WERI-Rb-1 (cell line): ENCODE results near the gene ANKRD33.

Source experiments
- DNase-seq: peaks from one replicate; pipeline ENCODE4 v3.0.0-alpha.2; 2020
- H3K27ac ChIP-seq: fragments of 250-450 bp; sonication (Bioruptor Pico); 2 replicates; pipeline ENCODE4 v1.5.1; 2020; ENCODE audit warnings: mild to moderate bottlenecking, moderate library complexity
- H3K27me3 ChIP-seq: fragments of 250-450 bp; sonication (Bioruptor Pico); 2 replicates; pipeline ENCODE4 v1.5.1; 2021; ENCODE audit warnings: mild to moderate bottlenecking, low read depth, moderate library complexity; ENCODE audit not compliant: insufficient read depth, severe bottlenecking
- H3K36me3 ChIP-seq: fragments of 250-450 bp; sonication (Bioruptor Pico); 2 replicates; pipeline ENCODE4 v1.5.1; 2020; ENCODE audit warnings: mild to moderate bottlenecking, moderate library complexity
- H3K4me3 ChIP-seq: 2 replicates; pipeline ENCODE4 v1.5.1; 2011; ENCODE audit warnings: low read depth, mild to moderate bottlenecking, control low read depth, low read length
- H3K9me3 ChIP-seq: fragments of 250-450 bp; sonication (Bioruptor Pico); 2 replicates; pipeline ENCODE4 v1.5.1; 2021; ENCODE audit warnings: mild to moderate bottlenecking, moderate library complexity; ENCODE audit not compliant: severe bottlenecking
- CTCF ChIP-seq: IDR thresholded peaks from 2 replicates; pipeline ENCODE4 v1.5.1; 2011; ENCODE audit warnings: low read depth, mild to moderate bottlenecking, control low read depth, inconsistent platforms, low read length

Gene ANKRD33

GRCh38 chr12:51926064-51926632, 38.2 kb downstream of the ANKRD33 start:
- DNase-seq: no peak
- no peaks in the 10 kb centered on the region for H3K36me3 ChIP-seq
- H3K27me3 ChIP-seq: no peaks in the 10 kb centered on the region
- H3K27ac ChIP-seq: no peak overlapping the region
- H3K9me3 ChIP-seq: no peaks in the 10 kb centered on the region
- H3K4me3 ChIP-seq: no peak overlapping the region
- TF ChIP-seq CTCF: no peak

GRCh38 chr12:51926718-51927117, 38.8 kb downstream of the ANKRD33 start:
- H3K4me3 ChIP-seq: no peak overlapping the region
- H3K27ac ChIP-seq: no peak overlapping the region
- H3K9me3 ChIP-seq: no peaks in the 10 kb centered on the region
- no peaks in the 10 kb centered on the region for H3K27me3 ChIP-seq
- peak; percentile 60 for TF ChIP-seq CTCF
- peak; percentile 48 for DNase-seq
- no peaks in the 10 kb centered on the region for H3K36me3 ChIP-seq

GRCh38 chr12:51932218-51933076, 44.5 kb downstream of the ANKRD33 start:
- no peak for TF ChIP-seq CTCF
- H3K27me3 ChIP-seq: no peaks in the 10 kb centered on the region
- no peak overlapping the region for H3K4me3 ChIP-seq
- DNase-seq: no peak
- no peaks in the 10 kb centered on the region for H3K36me3 ChIP-seq
- H3K9me3 ChIP-seq: no peaks in the 10 kb centered on the region
- no peak overlapping the region for H3K27ac ChIP-seq

- no peak for DNase-seq
- H3K36me3 ChIP-seq: no peaks in the 10 kb centered on the region
- TF ChIP-seq CTCF: no peak
- no peak overlapping the region for H3K4me3 ChIP-seq
- H3K27me3 ChIP-seq: no peaks in the 10 kb centered on the region
- H3K27ac ChIP-seq: no peak overlapping the region
- H3K9me3 ChIP-seq: no peaks in the 10 kb centered on the region
Measured at GRCh38 chr12:51934080-51934479, 46.2 kb downstream of the ANKRD33 start.

- Histone ChIP-seq H3K4me3 (no peak overlapping the region), H3K9me3 (no peaks in the 10 kb centered on the region), H3K27ac (peak overlapping the region; percentile 31), H3K36me3 (no peaks in the 10 kb centered on the region), H3K27me3 (no peaks in the 10 kb centered on the region)
- no peak for TF ChIP-seq CTCF
- DNase-seq: no peak
Measured at GRCh38 chr12:51937926-51938325, 50.0 kb downstream of the ANKRD33 start.
